Ovary (tissue), 9 donors: ENCODE measurements around the gene KCNH6. TPM values are rescaled to one million over a fixed set of nuclear protein-coding genes. Genes with fewer than 3 reads are reported as not detected.

Experiments
- DNase-seq, 5 donors: peaks; one replicate each; pipeline ENCODE4 v3.0.0-alpha.2; 2019 to 2020
- H3K27ac ChIP-seq, 2 donors: fragments of 200-600 bp; one replicate each; pipeline versions ENCODE4 v1.5.1 to v1.8.0; 2019 to 2022
- H3K27me3 ChIP-seq: fragments of 200-600 bp; one replicate; pipeline ENCODE4 v1.8.0; 2022
- H3K36me3 ChIP-seq: fragments of 200-600 bp; sonication (generic); one replicate; pipeline ENCODE4 v1.5.1; 2019
- H3K4me1 ChIP-seq: one replicate; pipeline ENCODE4 v1.8.1; 2013; ENCODE audit warnings: mild to moderate bottlenecking, moderate library complexity; ENCODE audit not compliant: insufficient read depth
- H3K4me3 ChIP-seq: fragments of 200-600 bp; sonication (generic); one replicate; pipeline ENCODE4 v1.5.1; 2017
- H3K9me3 ChIP-seq, 2 donors: fragments of 200-600 bp in 1 of 2; sonication (generic) in 1 of 2; one replicate each; pipeline versions ENCODE4 v1.5.1 to v1.8.1; 2013 to 2019; ENCODE audit warnings: mild to moderate bottlenecking in 1 of 2, moderate library complexity in 1 of 2
- EP300 ChIP-seq: sonication (generic); formaldehyde crosslinking; IDR thresholded peaks from one replicate; pipeline ENCODE4 v1.6.1; 2017; ENCODE audit warnings: antibody characterized with exemption
- POLR2A ChIP-seq: fragments of 450-650 bp; IDR thresholded peaks from one replicate; pipeline ENCODE4 v1.6.1; 2017; ENCODE audit warnings: antibody characterized with exemption, mild to moderate bottlenecking, moderate library complexity
- WGBS, 3 donors: extraction: QIAGEN DNeasy Blood & Tissue Kit in 1 of 3; methylation state at CpG; one replicate each; pipeline versions ENCODE4 v1.1.5 to v1.1.7; 2013 to 2017; 5-methylcytosine and 5-hydroxymethylcytosine counted together
- intact Hi-C, 4 donors: fragments of 100-400 bp; cut with DNase I; formaldehyde crosslinking; loops; one replicate each; pipeline versions ENCODE4 v1.11.0 to v1.15.1; 2022 to 2023
- polyA plus RNA-seq, 2 donors: library from polyadenylated mRNA; stranded (reverse); fragments of 200-250 nt in 1 of 2; fragments of 350-450 nt in 1 of 2; fragmentation: Illumina TruSeq in 1 of 2; extraction: RNeasy Lipid Tissue Mini Kit (QIAGEN cat#74804) in 1 of 2; gene quantifications; one replicate each; pipeline ENCODE4 v1.2.3, GENCODE V29; 2013 to 2014
- total RNA-seq, 7 donors: library from RNA; depleted of rRNA in 2 of 7; stranded (reverse); fragments of >200 nt in 2 of 7; fragmentation: NEBNext Ultra II Directional in 3 of 7; extraction: Animal tissue kit (Norgen Biotek cat#: 25700) in 3 of 7; gene quantifications; one replicate each; pipeline versions ENCODE4 v1.1.0 to v1.2.4, GENCODE V29; 2016 to 2023
- TF ChIP-seq, protein P1 (sequence below), 3 donors: fragments of 450-650 bp in 2 of 3; fragments of 200-600 bp in 1 of 3; IDR thresholded peaks; one replicate each; pipeline versions ENCODE4 v1.5.1 to v1.8.0; 2016 to 2022; ENCODE audit warnings: antibody characterized with exemption in 3 of 3, mild to moderate bottlenecking in 1 of 3
- donor health status: DM: no; HTN: no; CAD: no; lungs with moderate emphysema.
- donor health status: DM: no; HTN: no; CAD: no.
- donor health status: Bipolar disorder and iron deficiency.
- donor health status: DM: yes; HTN: yes; CAD: no.
- donor health status: DM: no; HTN: no; CAD: no.
- donor health status: DM: yes; HTN: yes; CAD: no.

The KCNH6 gene
- total and polyA plus RNA-seq, 9 donors: 0.36 TPM; not detected in 8

GRCh38 chr17:63492940-63493339 lies 30.2 kb upstream of the KCNH6 start:
- intact Hi-C loops: no loop called here
- H3K27me3 ChIP-seq: no peaks in the 10 kb centered on the region
- no peak overlapping the region for H3K27ac ChIP-seq
- DNase-seq: no peak
- TF ChIP-seq, protein P1, sequence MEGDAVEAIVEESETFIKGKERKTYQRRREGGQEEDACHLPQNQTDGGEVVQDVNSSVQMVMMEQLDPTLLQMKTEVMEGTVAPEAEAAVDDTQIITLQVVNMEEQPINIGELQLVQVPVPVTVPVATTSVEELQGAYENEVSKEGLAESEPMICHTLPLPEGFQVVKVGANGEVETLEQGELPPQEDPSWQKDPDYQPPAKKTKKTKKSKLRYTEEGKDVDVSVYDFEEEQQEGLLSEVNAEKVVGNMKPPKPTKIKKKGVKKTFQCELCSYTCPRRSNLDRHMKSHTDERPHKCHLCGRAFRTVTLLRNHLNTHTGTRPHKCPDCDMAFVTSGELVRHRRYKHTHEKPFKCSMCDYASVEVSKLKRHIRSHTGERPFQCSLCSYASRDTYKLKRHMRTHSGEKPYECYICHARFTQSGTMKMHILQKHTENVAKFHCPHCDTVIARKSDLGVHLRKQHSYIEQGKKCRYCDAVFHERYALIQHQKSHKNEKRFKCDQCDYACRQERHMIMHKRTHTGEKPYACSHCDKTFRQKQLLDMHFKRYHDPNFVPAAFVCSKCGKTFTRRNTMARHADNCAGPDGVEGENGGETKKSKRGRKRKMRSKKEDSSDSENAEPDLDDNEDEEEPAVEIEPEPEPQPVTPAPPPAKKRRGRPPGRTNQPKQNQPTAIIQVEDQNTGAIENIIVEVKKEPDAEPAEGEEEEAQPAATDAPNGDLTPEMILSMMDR (IDR thresholded peaks at IDR 0.05): no peak
- TF ChIP-seq EP300: no peak
- no peak for TF ChIP-seq POLR2A
- H3K9me3 ChIP-seq: no peaks in the 10 kb centered on the region
- H3K36me3 ChIP-seq: no peaks in the 10 kb centered on the region
- H3K4me1 ChIP-seq: peaks cover 2% of the 10 kb centered on the region
- WGBS, 3 donors: 82 to 91% (median 89%) methylated on average over 6 of the region's 6 CpGs
- no peak overlapping the region for H3K4me3 ChIP-seq

DNA sequence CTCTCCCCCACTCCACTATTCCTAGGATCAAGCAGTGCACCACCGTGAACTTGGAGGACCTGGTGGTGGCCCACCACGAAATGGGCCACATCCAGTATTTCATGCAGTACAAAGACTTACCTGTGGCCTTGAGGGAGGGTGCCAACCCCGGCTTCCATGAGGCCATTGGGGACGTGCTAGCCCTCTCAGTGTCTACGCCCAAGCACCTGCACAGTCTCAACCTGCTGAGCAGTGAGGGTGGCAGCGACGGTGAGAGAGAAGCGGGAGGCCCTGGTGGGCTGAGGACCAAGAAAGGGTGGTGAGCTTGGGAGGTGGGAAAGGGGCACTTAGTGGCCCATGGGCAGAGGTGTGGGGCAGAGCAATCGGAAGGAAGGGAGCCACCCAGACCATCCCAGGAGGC lies 29.7 kb upstream of the KCNH6 start:
- H3K4me1 ChIP-seq: peaks cover 2% of the 10 kb centered on the region
- intact Hi-C loops: no loop called here
- no peaks in the 10 kb centered on the region for H3K27me3 ChIP-seq
- no peaks in the 10 kb centered on the region for H3K9me3 ChIP-seq
- no peak overlapping the region for H3K4me3 ChIP-seq
- TF ChIP-seq POLR2A: no peak
- TF ChIP-seq, protein P1 (IDR thresholded peaks at IDR 0.05): no peak
- no peak for TF ChIP-seq EP300
- 90 to 94% (median 92%) methylated on average over 9 of the region's 9 CpGs for WGBS, 3 donors
- no peaks in the 10 kb centered on the region for H3K36me3 ChIP-seq
- no peak for DNase-seq
- H3K27ac ChIP-seq: no peak overlapping the region

GRCh38 chr17:63494300-63494928 lies 28.7 kb upstream of the KCNH6 start:
- TF ChIP-seq, protein P1 (IDR thresholded peaks at IDR 0.05): no peak
- no peak for TF ChIP-seq POLR2A
- TF ChIP-seq EP300: no peak

GRCh38 chr17:63495491-63495890 lies 27.7 kb upstream of the KCNH6 start:
- no peak overlapping the region for H3K4me3 ChIP-seq
- H3K27ac ChIP-seq: no peak overlapping the region
- WGBS, 3 donors: 14 to 32% (median 21%) methylated on average over 5 to 6 of the region's 6 CpGs
- peaks cover 2% of the 10 kb centered on the region for H3K4me1 ChIP-seq
- no peaks in the 10 kb centered on the region for H3K36me3 ChIP-seq
- no peak for DNase-seq
- no peaks in the 10 kb centered on the region for H3K9me3 ChIP-seq
- no peaks in the 10 kb centered on the region for H3K27me3 ChIP-seq
- intact Hi-C loops: no loop called here
- TF ChIP-seq EP300: no peak
- TF ChIP-seq, protein P1 (IDR thresholded peaks at IDR 0.05): no peak
- no peak for TF ChIP-seq POLR2A

More at GRCh38 chr17:63494300-63494928, 28.7 kb upstream of the KCNH6 start:
- Histone ChIP-seq H3K9me3 (no peaks in the 10 kb centered on the region), H3K27ac (no peak overlapping the region), H3K4me3 (no peak overlapping the region), H3K27me3 (no peaks in the 10 kb centered on the region), H3K4me1 (peaks cover 2% of the 10 kb centered on the region), H3K36me3 (no peaks in the 10 kb centered on the region)
- DNase-seq: no peak
- WGBS, 3 donors: 85 to 91% (median 87%) methylated on average over 12 of the region's 12 CpGs
- intact Hi-C loops: no loop called here
